Neural progenitor cell (in vitro differentiated cells): ENCODE measurements around the gene GAL3ST2. TPM values are rescaled to one million over a fixed set of nuclear protein-coding genes. Genes with fewer than 3 reads are reported as not detected.
A peak's percentile ranks its signal among the peaks of the same experiment; 100 is the strongest.

ENCODE experiments used
- DNase-seq: peaks from one replicate; pipeline ENCODE4 v3.0.0-alpha.2; 2016; ENCODE audit warnings: low spot score
- H2AFZ ChIP-seq: fragments of 200-600 bp; sonication (generic); replicated peaks from 2 replicates; pipeline ENCODE4 v1.6.1; 2016; ENCODE audit warnings: antibody characterized with exemption
- H3F3A ChIP-seq: fragments of 200-600 bp; sonication (generic); 2 replicates; pipeline ENCODE4 v1.6.1; 2016; ENCODE audit warnings: antibody characterized with exemption, low read depth
- H3K27ac ChIP-seq: fragments of 200-600 bp; sonication (generic); 2 replicates; pipeline ENCODE4 v1.5.1; 2016; ENCODE audit warnings: mild to moderate bottlenecking
- H3K27me3 ChIP-seq: fragments of 200-600 bp; sonication (generic); 2 replicates; pipeline ENCODE4 v1.6.1; 2016; ENCODE audit warnings: mild to moderate bottlenecking, moderate library complexity
- H3K36me3 ChIP-seq: fragments of 200-600 bp; sonication (generic); 2 replicates; pipeline ENCODE4 v1.5.1; 2016
- H3K4me1 ChIP-seq: fragments of 200-600 bp; sonication (generic); 2 replicates; pipeline ENCODE4 v1.6.1; 2016; ENCODE audit warnings: mixed run types
- H3K4me2 ChIP-seq: fragments of 200-600 bp; sonication (generic); 2 replicates; pipeline ENCODE4 v1.6.1; 2016
- H3K4me3 ChIP-seq: fragments of 200-600 bp; sonication (generic); 2 replicates; pipeline ENCODE4 v1.5.1; 2016
- H3K79me2 ChIP-seq: fragments of 200-600 bp; sonication (generic); 2 replicates; pipeline ENCODE4 v1.6.1; 2016; ENCODE audit warnings: low read depth
- H3K9ac ChIP-seq: fragments of 200-600 bp; sonication (generic); 2 replicates; pipeline ENCODE4 v1.6.1; 2016
- H3K9me3 ChIP-seq: fragments of 200-600 bp; sonication (generic); 2 replicates; pipeline ENCODE4 v1.5.1; 2016; ENCODE audit warnings: low read depth
- H4K20me1 ChIP-seq: fragments of 200-600 bp; sonication (generic); 2 replicates; pipeline ENCODE4 v1.6.1; 2016; ENCODE audit warnings: low read depth
- H3K27ac Mint-ChIP-seq: 3 replicates; pipeline ENCODE4 v1.8.0; 2021; ENCODE audit warnings: mixed read lengths
- H3K27me3 Mint-ChIP-seq: 2 replicates; pipeline ENCODE4 v1.8.0; 2022; ENCODE audit warnings: low read depth, mild to moderate bottlenecking, inconsistent platforms, moderate library complexity, mixed read lengths; ENCODE audit not compliant: insufficient read depth
- H3K36me3 Mint-ChIP-seq: 3 replicates; pipeline ENCODE4 v1.8.0; 2021; ENCODE audit warnings: mixed read lengths
- H3K4me1 Mint-ChIP-seq: 3 replicates; pipeline ENCODE4 v1.8.0; 2021; ENCODE audit warnings: mixed read lengths
- H3K4me3 Mint-ChIP-seq: 3 replicates; pipeline ENCODE4 v1.8.0; 2021; ENCODE audit warnings: mild to moderate bottlenecking, moderate library complexity, mixed read lengths
- H3K9me3 Mint-ChIP-seq: 3 replicates; pipeline ENCODE4 v1.8.0; 2020; ENCODE audit warnings: mixed read lengths
- EZH2 ChIP-seq: fragments of 200-600 bp; sonication (generic); IDR thresholded peaks from 2 replicates; pipeline ENCODE4 v1.6.1; 2017; ENCODE audit warnings: antibody characterized with exemption, mild to moderate bottlenecking, moderate library complexity
- EZH2phosphoT487 ChIP-seq: fragments of 200-600 bp; sonication (generic); IDR thresholded peaks from 2 replicates; pipeline ENCODE4 v1.6.1; 2017; ENCODE audit warnings: antibody characterized with exemption
- total RNA-seq: library from RNA; depleted of rRNA; stranded (reverse); fragments of >200 nt; gene quantifications from 2 replicates; pipeline ENCODE4 v1.2.3, GENCODE V29; 2015; ENCODE audit warnings: low replicate concordance
- TF ChIP-seq, protein P1 (sequence below): fragments of 200-600 bp; sonication (generic); IDR thresholded peaks from 2 replicates; pipeline ENCODE4 v1.5.1; 2017; ENCODE audit warnings: antibody characterized with exemption, mild to moderate bottlenecking

Gene GAL3ST2
- total RNA-seq, 1 donor from 2014 or later, result not detected

DNA sequence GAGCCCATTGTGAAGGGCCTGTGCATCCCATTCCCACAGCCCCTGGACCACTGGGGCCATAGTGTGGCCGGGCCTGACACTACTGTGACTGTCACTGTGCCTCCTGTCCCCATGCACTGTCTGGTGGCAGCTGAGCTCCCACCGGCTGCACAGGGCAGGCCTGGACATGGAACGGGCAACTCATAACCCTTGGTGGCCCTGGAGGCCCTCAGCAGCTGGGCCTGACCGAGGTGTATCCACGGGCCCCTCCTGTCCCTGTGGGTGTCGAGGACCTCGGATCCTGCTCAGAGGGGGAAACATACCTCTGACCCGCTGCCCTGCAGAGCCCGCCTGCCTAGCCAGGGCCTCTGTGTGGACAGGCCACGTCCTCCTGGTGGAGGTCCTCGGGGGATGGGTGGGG is 7.8 kb upstream of the GAL3ST2 start:
- H3K27ac ChIP-seq, result no peak overlapping the region
- Mint-ChIP-seq H3K9me3 (no peaks in the 10 kb centered on the region), H3K4me1 (peaks cover 37% of the 10 kb centered on the region), H3K27me3 (peaks cover 4% of the 10 kb centered on the region), H3K4me3 (no peak overlapping the region), H3K27ac (no peak overlapping the region), H3K36me3 (no peaks in the 10 kb centered on the region)
- no peaks in the 10 kb centered on the region for H3K27me3 ChIP-seq
- no peak overlapping the region for H2AFZ ChIP-seq
- H3K36me3 ChIP-seq, result no peaks in the 10 kb centered on the region
- TF ChIP-seq EZH2 (no peak), EZH2phosphoT487 (no peak)
- TF ChIP-seq, protein P1, sequence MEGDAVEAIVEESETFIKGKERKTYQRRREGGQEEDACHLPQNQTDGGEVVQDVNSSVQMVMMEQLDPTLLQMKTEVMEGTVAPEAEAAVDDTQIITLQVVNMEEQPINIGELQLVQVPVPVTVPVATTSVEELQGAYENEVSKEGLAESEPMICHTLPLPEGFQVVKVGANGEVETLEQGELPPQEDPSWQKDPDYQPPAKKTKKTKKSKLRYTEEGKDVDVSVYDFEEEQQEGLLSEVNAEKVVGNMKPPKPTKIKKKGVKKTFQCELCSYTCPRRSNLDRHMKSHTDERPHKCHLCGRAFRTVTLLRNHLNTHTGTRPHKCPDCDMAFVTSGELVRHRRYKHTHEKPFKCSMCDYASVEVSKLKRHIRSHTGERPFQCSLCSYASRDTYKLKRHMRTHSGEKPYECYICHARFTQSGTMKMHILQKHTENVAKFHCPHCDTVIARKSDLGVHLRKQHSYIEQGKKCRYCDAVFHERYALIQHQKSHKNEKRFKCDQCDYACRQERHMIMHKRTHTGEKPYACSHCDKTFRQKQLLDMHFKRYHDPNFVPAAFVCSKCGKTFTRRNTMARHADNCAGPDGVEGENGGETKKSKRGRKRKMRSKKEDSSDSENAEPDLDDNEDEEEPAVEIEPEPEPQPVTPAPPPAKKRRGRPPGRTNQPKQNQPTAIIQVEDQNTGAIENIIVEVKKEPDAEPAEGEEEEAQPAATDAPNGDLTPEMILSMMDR, result no peak
- no peaks in the 10 kb centered on the region for H3K79me2 ChIP-seq
- peaks cover 10% of the 10 kb centered on the region for H4K20me1 ChIP-seq
- peaks cover 42% of the 10 kb centered on the region for H3K4me1 ChIP-seq
- DNase-seq, result no peak
- no peak overlapping the region for H3K4me3 ChIP-seq
- H3F3A ChIP-seq, result peaks cover 32% of the 10 kb centered on the region
- no peak overlapping the region for H3K9ac ChIP-seq
- H3K9me3 ChIP-seq, result no peaks in the 10 kb centered on the region
- no peak overlapping the region for H3K4me2 ChIP-seq

DNA sequence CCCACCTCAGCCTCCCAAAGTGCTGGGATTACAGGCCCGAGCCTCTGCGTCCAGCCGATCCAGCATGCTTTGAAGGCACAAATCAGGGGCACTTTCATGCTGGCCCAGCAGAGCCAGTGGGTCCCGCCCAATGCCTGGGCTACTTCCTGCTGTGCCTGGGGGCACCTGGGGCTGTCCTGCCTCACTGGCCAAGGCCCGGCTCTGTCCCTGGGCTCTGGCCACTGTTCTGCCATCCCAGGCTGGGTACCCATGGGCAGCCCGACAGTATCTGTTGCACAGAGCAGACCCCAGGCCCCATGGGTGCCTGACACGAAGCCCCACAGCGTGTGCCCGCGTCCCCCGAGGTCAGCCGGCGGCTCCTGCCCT is 6.8 kb upstream of the GAL3ST2 start:
- H3F3A ChIP-seq, result peaks cover 26% of the 10 kb centered on the region
- H3K4me2 ChIP-seq, result no peak overlapping the region
- H3K9me3 Mint-ChIP-seq, result no peaks in the 10 kb centered on the region
- no peak overlapping the region for H3K4me3 ChIP-seq
- H3K27me3 Mint-ChIP-seq, result peaks cover 8% of the 10 kb centered on the region
- no peaks in the 10 kb centered on the region for H3K9me3 ChIP-seq
- H3K9ac ChIP-seq, result no peak overlapping the region
- no peaks in the 10 kb centered on the region for H3K36me3 ChIP-seq
- H3K27ac Mint-ChIP-seq, result no peak overlapping the region
- peaks cover 29% of the 10 kb centered on the region for H3K4me1 Mint-ChIP-seq
- no peak for TF ChIP-seq EZH2
- TF ChIP-seq, protein P1, result no peak
- TF ChIP-seq EZH2phosphoT487, result no peak
- H3K79me2 ChIP-seq, result no peaks in the 10 kb centered on the region
- H2AFZ ChIP-seq, result no peak overlapping the region
- no peak for DNase-seq
- no peak overlapping the region for H3K4me3 Mint-ChIP-seq
- H3K27me3 ChIP-seq, result no peaks in the 10 kb centered on the region
- no peaks in the 10 kb centered on the region for H3K36me3 Mint-ChIP-seq
- H4K20me1 ChIP-seq, result peaks cover under 1% of the 10 kb centered on the region
- peaks cover 36% of the 10 kb centered on the region for H3K4me1 ChIP-seq
- no peak overlapping the region for H3K27ac ChIP-seq

DNA sequence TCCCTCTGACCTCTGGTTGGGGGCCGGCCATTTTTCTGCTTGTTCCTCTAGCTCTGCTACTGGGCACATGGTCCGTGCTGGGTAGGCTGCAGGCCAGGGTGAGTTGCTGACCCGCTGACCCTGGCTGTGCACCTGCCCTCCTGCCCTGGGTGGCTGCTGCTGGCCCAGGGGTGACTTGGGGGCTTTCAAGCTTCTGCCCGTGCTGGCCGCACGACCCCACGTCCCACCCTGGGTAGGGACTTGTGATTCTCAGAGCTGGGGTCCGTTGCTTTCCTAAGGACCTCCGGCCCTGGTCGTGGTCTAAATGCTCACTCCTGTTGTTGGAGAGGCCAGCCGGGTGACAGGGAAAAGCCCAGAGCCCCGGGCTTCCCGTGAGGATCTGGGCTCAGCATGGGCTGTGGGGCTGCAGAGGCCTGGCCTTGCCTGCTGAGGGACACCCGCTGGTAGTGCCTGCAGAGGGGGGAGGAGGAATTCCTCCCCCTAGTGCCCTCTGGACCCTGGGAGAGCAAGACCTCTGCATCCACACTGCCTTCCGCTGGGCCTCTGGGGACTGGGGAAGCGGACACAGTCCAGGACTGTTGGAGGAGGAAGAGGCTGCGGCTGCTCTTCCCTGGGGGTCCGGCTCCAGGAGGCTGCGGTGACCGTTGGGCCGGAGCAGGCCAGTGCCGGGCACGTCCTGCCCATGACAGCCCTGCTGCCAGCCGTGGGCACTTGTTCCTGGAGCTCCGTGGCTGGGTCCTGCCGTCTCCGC is 6.3 kb upstream of the GAL3ST2 start:
- H2AFZ ChIP-seq, result no peak overlapping the region
- H3K4me1 ChIP-seq, result peaks cover 35% of the 10 kb centered on the region
- peak overlapping the region; percentile 50 for H3K27ac Mint-ChIP-seq
- peaks cover 29% of the 10 kb centered on the region for H3K4me1 Mint-ChIP-seq
- H3K4me2 ChIP-seq, result peak overlapping the region; percentile 65
- no peak overlapping the region for H3K27ac ChIP-seq
- H3K27me3 ChIP-seq, result no peaks in the 10 kb centered on the region
- H3K9ac ChIP-seq, result no peak overlapping the region
- no peaks in the 10 kb centered on the region for H3K36me3 ChIP-seq
- H3K9me3 ChIP-seq, result no peaks in the 10 kb centered on the region
- DNase-seq, result peak; percentile 64
- H3K79me2 ChIP-seq, result no peaks in the 10 kb centered on the region
- H4K20me1 ChIP-seq, result no peaks in the 10 kb centered on the region
- no peak overlapping the region for H3K4me3 ChIP-seq
- H3F3A ChIP-seq, result peaks cover 26% of the 10 kb centered on the region
- no peaks in the 10 kb centered on the region for H3K36me3 Mint-ChIP-seq
- H3K27me3 Mint-ChIP-seq, result peaks cover 8% of the 10 kb centered on the region
- no peak for TF ChIP-seq EZH2
- TF ChIP-seq, protein P1, result no peak
- TF ChIP-seq EZH2phosphoT487, result no peak
- no peak overlapping the region for H3K4me3 Mint-ChIP-seq
- no peaks in the 10 kb centered on the region for H3K9me3 Mint-ChIP-seq
